HepG2 (cell line): ENCODE results near the gene TAF4B. TPM values are rescaled to one million over a fixed set of nuclear protein-coding genes. Genes with fewer than 3 reads are reported as not detected.

Experiments used
- ATAC-seq: fragments of 200-7000 bp; cut with Tn5 transposase; 3 replicates; pipeline ENCODE4 v1.9.1; 2020; ENCODE audit warnings: mild to moderate bottlenecking, moderate library complexity
- BruUV-seq: library from RNA; stranded (reverse); fragments of 400-500 nt; replicated peaks from 2 replicates; lab custom pipeline; 2021; lab: Mats Ljungman, UMichigan
- CTCF ChIA-PET: fragments of 300-600 bp; formaldehyde crosslinking; extraction: SDS; loops from one replicate; lab custom pipeline; 2021; ENCODE audit warnings: low total read pairs, inconsistent platforms, low intra/inter-chr PET ratio; lab: Yijun Ruan, JAX
- POLR2A ChIA-PET: fragments of 350-600 bp; sonication (Branson Sonifier 250); formaldehyde crosslinking; loops from one replicate; lab custom pipeline; 2020; ENCODE audit warnings: antibody characterized with exemption, inconsistent platforms; lab: Yijun Ruan, JAX
- DNase-seq: peaks from one replicate; pipeline ENCODE4 v3.0.0-alpha.2; 2015; ENCODE audit warnings: low spot score
- FAIRE-seq: peaks from 3 replicates; lab custom pipeline; 2011; peaks lifted over from hg19 to GRCh38; lab: Jason Lieb, UNC
- H2AFZ ChIP-seq: one replicate; pipeline ENCODE4 v1.6.1; 2011; ENCODE audit warnings: low read length, inconsistent platforms
- H3K27ac ChIP-seq: fragments of 300-600 bp; 3 replicates; pipeline ENCODE4 v1.8.0; 2011; ENCODE audit warnings: mixed run types, mild to moderate bottlenecking, mixed read lengths, low read length, inconsistent platforms; ENCODE audit not compliant: insufficient read depth; ENCODE audit errors: extremely low read length
- H3K27me3 ChIP-seq, 2 experiments: fragments of 200-600 bp in 1 of 2; 2 replicates in 1 of 2; 3 replicates in 1 of 2; pipeline versions ENCODE4 v1.6.0 to v1.8.0; 2011; ENCODE audit warnings: low read length in 2 of 2, mild to moderate bottlenecking in 2 of 2, moderate library complexity in 2 of 2, inconsistent platforms in 1 of 2; ENCODE audit not compliant: insufficient read depth in 2 of 2, control insufficient read depth in 1 of 2
- H3K36me3 ChIP-seq, 2 experiments: fragments of 200-600 bp in 1 of 2; replicated peaks in 1 of 2; 2 replicates in 1 of 2; 3 replicates in 1 of 2; pipeline versions ENCODE4 v1.5.1 to v1.8.0; 2011; ENCODE audit warnings: low read length in 2 of 2, inconsistent platforms in 1 of 2; ENCODE audit not compliant: insufficient read depth in 2 of 2, control insufficient read depth in 1 of 2
- H3K4me1 ChIP-seq: 2 replicates; pipeline ENCODE4 v1.5.1; 2012; ENCODE audit warnings: low read length, inconsistent platforms; ENCODE audit not compliant: insufficient read depth
- H3K4me2 ChIP-seq: 2 replicates; pipeline ENCODE4 v1.6.0; 2011; ENCODE audit warnings: low read depth, low read length, inconsistent platforms
- H3K4me3 ChIP-seq, 3 experiments: fragments of 200-600 bp in 1 of 3; sonication (generic), shearing (Covaris generic) in 1 of 3; replicated peaks in 1 of 3; 2 replicates each; pipeline ENCODE4 v1.5.1; 2011 to 2016; ENCODE audit warnings: low read length in 3 of 3, inconsistent platforms in 2 of 3, low read depth in 2 of 3, mild to moderate bottlenecking in 2 of 3, control low read depth in 1 of 3, mixed read lengths in 1 of 3; ENCODE audit not compliant: insufficient read depth in 1 of 3
- H3K79me2 ChIP-seq: one replicate; pipeline ENCODE4 v1.6.1; 2011; ENCODE audit warnings: low read length, inconsistent platforms; ENCODE audit not compliant: insufficient read depth
- H3K9ac ChIP-seq: 2 replicates; pipeline ENCODE4 v1.6.0; 2011; ENCODE audit warnings: mild to moderate bottlenecking, low read depth, low read length, inconsistent platforms; ENCODE audit not compliant: insufficient read depth
- H3K9me3 ChIP-seq: 2 replicates; pipeline ENCODE4 v1.5.1; 2012; ENCODE audit warnings: mild to moderate bottlenecking, low read length
- H4K20me1 ChIP-seq: 2 replicates; pipeline ENCODE4 v1.6.0; 2011; ENCODE audit warnings: inconsistent platforms, mild to moderate bottlenecking, low read length, moderate library complexity; ENCODE audit not compliant: insufficient read depth
- BRCA1 ChIP-seq: sonication (generic); formaldehyde crosslinking; IDR thresholded peaks from 2 replicates; pipeline ENCODE4 v1.4.0; 2020; ENCODE audit warnings: missing genetic modification reagents
- CEBPB ChIP-seq: IDR thresholded peaks from 2 replicates; pipeline ENCODE4 v1.6.1; 2011; ENCODE audit warnings: low read depth, low read length, improper control_type of control experiment, borderline replicate concordance
- FOSL2 ChIP-seq: sonication (generic); formaldehyde crosslinking; IDR thresholded peaks from 2 replicates; pipeline ENCODE4 v1.4.0; 2020; ENCODE audit warnings: missing genetic modification reagents
- RFX1 ChIP-seq: fragments of 450-650 bp; IDR thresholded peaks from 2 replicates; pipeline ENCODE4 v1.6.1; 2017
- SOX13 ChIP-seq, 3 experiments: fragments of 450-650 bp in 1 of 3; sonication (generic) in 1 of 3; formaldehyde crosslinking in 1 of 3; IDR thresholded peaks in 2 of 3; conservative IDR thresholded peaks in 1 of 3; 2 replicates each; pipeline versions ENCODE4 v1.5.0 to v1.6.1; 2016 to 2020; ENCODE audit warnings: antibody characterized with exemption in 1 of 3, mild to moderate bottlenecking in 1 of 3, missing compliant biosample characterization in 1 of 3, missing genetic modification reagents in 1 of 3, moderate library complexity in 1 of 3
- SOX5 ChIP-seq: IDR thresholded peaks from 2 replicates; pipeline ENCODE4 v1.6.1; 2016; ENCODE audit warnings: borderline replicate concordance
- ZSCAN20 ChIP-seq: sonication (generic); formaldehyde crosslinking; IDR thresholded peaks from 2 replicates; pipeline ENCODE4 v1.4.0; 2020; ENCODE audit warnings: missing genetic modification reagents, mild to moderate bottlenecking, borderline replicate concordance
- whole genome bisulfite sequencing: methylation state at CpG from one replicate; pipeline ENCODE4 v1.1.6; 2017; ENCODE audit warnings: low lambda C conversion rate; 5-methylcytosine and 5-hydroxymethylcytosine counted together
- in situ Hi-C: cut with HindIII; loops from 2 replicates; pipeline ENCODE4 v1.10.0; 2017; ENCODE audit warnings: low pct_unique_long_range_greater_than_20kb; ENCODE audit not compliant: extremely low pct_ligation_motif_present
- intact Hi-C: fragments of 100-400 bp; cut with micrococcal nuclease; formaldehyde crosslinking; loops from one replicate; pipeline ENCODE4 v1.10.0; 2022; ENCODE audit not compliant: unreplicated experiment
- polyA plus RNA-seq, 8 experiments: library from polyadenylated mRNA; depleted of rRNA in 3 of 8; stranded (reverse) in 7 of 8; unstranded in 1 of 8; fragments of >200 nt; fragmentation: Illumina TruSeq in 4 of 8; extraction: Trizol in 4 of 8; gene quantifications; 2 replicates each; pipeline versions ENCODE4 v1.2.1 to v1.2.3, GENCODE V29; 2011 to 2016; ENCODE audit warnings: low read depth in 4 of 8, missing spikeins in 1 of 8, mixed read lengths in 1 of 8; ENCODE audit not compliant: insufficient read depth in 1 of 8
- total RNA-seq, 5 experiments: library from RNA; depleted of rRNA; stranded (reverse); fragments of >200 nt; fragmentation: Illumina TruSeq; extraction: Trizol; gene quantifications; 2 replicates each; pipeline ENCODE4 v1.2.3, GENCODE V29; 2016; ENCODE audit warnings: low read depth in 1 of 5

The TAF4B gene
- total and polyA plus RNA-seq, 2 of the 13 experiments (the other 11 are each of a cell fraction or from before 2014, with no cell fraction given): 2.2 to 3.8 TPM

DNA sequence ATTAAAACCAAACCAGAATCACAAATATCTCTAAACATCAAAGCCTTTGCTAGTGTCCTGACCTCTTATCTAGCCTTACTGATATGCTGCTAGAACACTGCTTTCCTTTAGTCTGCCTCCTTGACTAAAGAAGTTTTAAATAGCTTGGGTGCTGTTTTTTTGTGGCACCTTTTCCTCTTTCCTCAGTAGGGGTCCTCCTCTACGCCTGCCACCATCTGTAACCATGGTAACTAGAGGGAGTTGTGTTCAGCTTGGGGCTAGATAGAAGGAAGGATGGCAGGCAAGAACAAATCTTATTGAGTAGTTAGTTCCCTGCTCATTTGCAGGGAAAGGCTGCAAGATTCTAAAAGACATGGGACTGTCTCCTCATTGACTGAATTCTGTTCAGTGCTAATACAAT, 86.0 kb downstream of the TAF4B start:
- Histone ChIP-seq H3K9ac (no peak overlapping the region), H3K27ac (no peak overlapping the region), H3K4me1 (no peaks in the 10 kb centered on the region), H3K27me3 (no peaks in the 10 kb centered on the region), H3K9me3 (no peaks in the 10 kb centered on the region), H3K79me2 (no peaks in the 10 kb centered on the region), H3K36me3 (no peaks in the 10 kb centered on the region), H4K20me1 (no peaks in the 10 kb centered on the region), H2AFZ (no peak overlapping the region), H3K4me2 (no peak overlapping the region), H3K4me3 (no peak overlapping the region)
- ATAC-seq (no peak), FAIRE-seq (no peak), DNase-seq (no peak)
- no TSS peak for BruUV-seq
- 40% methylated on average over 1 of the region's 1 CpG for WGBS
- TF ChIP-seq ZSCAN20 (no peak), RFX1 (peak; percentile 32; the same call in 1 of the 2 replicates)
- ChIA-PET CTCF (no interaction called here), POLR2A (no interaction called here)
- intact Hi-C loops: no loop called here
- in situ Hi-C loops: no loop called here

DNA sequence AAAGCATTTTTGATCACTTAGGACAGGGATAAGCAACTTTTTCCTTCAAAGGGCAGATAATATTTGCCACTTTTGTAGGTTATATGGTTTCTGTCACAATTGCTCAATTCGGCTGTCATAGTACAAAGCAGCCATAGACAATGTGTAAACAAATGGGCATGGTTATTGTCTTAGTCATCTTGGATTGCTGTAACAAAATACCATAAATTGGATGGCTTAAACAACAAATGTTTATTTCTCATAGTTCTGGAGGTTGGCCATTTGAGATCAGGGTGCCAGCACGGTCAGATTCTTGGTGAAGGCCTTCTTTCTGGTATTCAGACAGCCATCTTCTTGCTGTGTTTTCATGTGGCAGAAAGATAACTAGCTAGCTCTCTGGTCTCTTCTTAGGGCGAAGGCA, 91.2 kb downstream of the TAF4B start:
- ChIA-PET CTCF (no interaction called here), POLR2A (no interaction called here)
- no TSS peak for BruUV-seq
- Histone ChIP-seq H3K79me2 (no peaks in the 10 kb centered on the region), H3K4me1 (no peaks in the 10 kb centered on the region), H3K27me3 (no peaks in the 10 kb centered on the region), H3K27ac (no peak overlapping the region), H3K9ac (no peak overlapping the region), H3K9me3 (no peaks in the 10 kb centered on the region), H3K4me3 (no peak overlapping the region), H2AFZ (no peak overlapping the region), H3K36me3 (no peaks in the 10 kb centered on the region), H3K4me2 (no peak overlapping the region), H4K20me1 (no peaks in the 10 kb centered on the region)
- DNase-seq (peak; percentile 8), ATAC-seq (no peak), FAIRE-seq (peak; percentile 21)
- no peak for TF ChIP-seq SOX13 (IDR thresholded peaks at IDR 0.05)
- TF ChIP-seq SOX13 (CRISPR knock-in tag; conservative IDR thresholded peaks at IDR 0.05 in 1 of 2, IDR thresholded peaks at IDR 0.05 in 1 of 2): peak in 1 of 2 experiments; percentile 29; a peak in 1 of 4 replicates
- peak; percentile 25; the same call in 1 of the 2 replicates for TF ChIP-seq CEBPB
- peak; percentile 17; the same call in 1 of the 2 replicates for TF ChIP-seq SOX5 (CRISPR knock-in tag)
- TF ChIP-seq FOSL2 (CRISPR knock-in tag): peak; percentile 49
- TF ChIP-seq BRCA1: no peak
- in situ Hi-C loops: no loop called here
- intact Hi-C loops: no loop called here
- 73% methylated on average over 3 of the region's 3 CpGs for WGBS
